NCI-H510A treated with DMSO at 0.1 percent for 48 hours (cell line): ENCODE measurements around the gene PPP1CB.

Experiments
- DNase-seq: peaks from one replicate; lab custom pipeline; 2025; lab: John Stamatoyannopoulos, UW

PPP1CB gene

GRCh38 chr2:28745225-28745624, 6.4 kb upstream of the PPP1CB start:
- DNase-seq, result no peak

- DNase-seq, result no peak
These were observed 5.8 kb upstream of the PPP1CB start for GRCh38 chr2:28745876-28746275.

GRCh38 chr2:28746429-28747111, 5.1 kb upstream of the PPP1CB start:
- DNase-seq, result no peak

- DNase-seq, result no peak
These were observed 3.9 kb upstream of the PPP1CB start for GRCh38 chr2:28747714-28748113.

- DNase-seq, result no peak
These were observed 3.5 kb upstream of the PPP1CB start for GRCh38 chr2:28748176-28748575.

- DNase-seq, result no peak
These were observed 2.7 kb upstream of the PPP1CB start for GRCh38 chr2:28748941-28749340.

- DNase-seq, result no peak
These were observed 2.1 kb upstream of the PPP1CB start for GRCh38 chr2:28749526-28749925.

- DNase-seq, result peak; percentile 71
These were observed 1.0 kb upstream of the PPP1CB start for GRCh38 chr2:28750316-28751251.

- DNase-seq, result no peak
These were observed 463 bp downstream of the PPP1CB start for GRCh38 chr2:28751956-28752630.

- peak; percentile 36 for DNase-seq
These were observed 1.2 kb downstream of the PPP1CB start for GRCh38 chr2:28752631-28753376.

GRCh38 chr2:28754321-28754720, 2.7 kb downstream of the PPP1CB start:
- DNase-seq, result no peak

GRCh38 chr2:28755421-28755820, 3.8 kb downstream of the PPP1CB start:
- no peak for DNase-seq

- no peak for DNase-seq
These were observed 6.8 kb downstream of the PPP1CB start for GRCh38 chr2:28758459-28758858.

- DNase-seq, result no peak
These were observed 9.8 kb downstream of the PPP1CB start for GRCh38 chr2:28761420-28761819.

- no peak for DNase-seq
These were observed 13.5 kb downstream of the PPP1CB start for GRCh38 chr2:28764909-28765711.

- DNase-seq, result no peak
These were observed 14.4 kb downstream of the PPP1CB start for GRCh38 chr2:28766070-28766469.

- DNase-seq, result no peak
These were observed 15.7 kb downstream of the PPP1CB start for GRCh38 chr2:28767337-28767736.

GRCh38 chr2:28768422-28768821, 16.8 kb downstream of the PPP1CB start:
- DNase-seq, result no peak

- no peak for DNase-seq
These were observed 17.3 kb downstream of the PPP1CB start for GRCh38 chr2:28768952-28769351.

- no peak for DNase-seq
These were observed 20.7 kb downstream of the PPP1CB start for GRCh38 chr2:28772351-28772750.

GRCh38 chr2:28776471-28776870, 24.8 kb downstream of the PPP1CB start:
- no peak for DNase-seq
